AG04450 (cell line): ENCODE data around the gene UBE2I. TPM values are rescaled to one million over a fixed set of nuclear protein-coding genes. Genes with fewer than 3 reads are reported as not detected.

Experiments
- CTCF ChIA-PET: fragments of 300-600, 350-600 bp; formaldehyde crosslinking; extraction: SDS; loops from one replicate; lab custom pipeline; 2022; ENCODE audit warnings: antibody characterized with exemption, inconsistent platforms; lab: Charles Lee
- POLR2A ChIA-PET: fragments of 350-600 bp; formaldehyde crosslinking; extraction: SDS; loops from one replicate; lab custom pipeline; 2021; ENCODE audit warnings: antibody characterized with exemption, inconsistent platforms; lab: Yijun Ruan, JAX
- DNase-seq: peaks from one replicate; pipeline ENCODE4 v3.0.0-alpha.2; 2011; ENCODE audit warnings: low read depth, low spot score
- H3K27ac ChIP-seq: one replicate; pipeline ENCODE4 v1.5.1; 2012; ENCODE audit warnings: low read depth, low read length, control low read depth
- H3K27me3 ChIP-seq: one replicate; pipeline ENCODE4 v1.6.0; 2012; ENCODE audit warnings: low read length; ENCODE audit not compliant: control insufficient read depth, insufficient read depth
- H3K4me3 ChIP-seq: 2 replicates; pipeline ENCODE4 v1.5.1; 2011; ENCODE audit warnings: mild to moderate bottlenecking, low read depth, low read length, control low read depth
- H3K9me3 ChIP-seq: 2 replicates; pipeline ENCODE4 v1.5.1; 2012; ENCODE audit warnings: low read length; ENCODE audit not compliant: control insufficient read depth, insufficient read depth
- polyA plus RNA-seq: library from polyadenylated mRNA; depleted of rRNA; stranded (reverse); fragments of >200 nt; gene quantifications from 2 replicates; pipeline ENCODE4 v1.2.3, GENCODE V29; 2011
- TF ChIP-seq, protein P1 (sequence below): IDR thresholded peaks from 2 replicates; pipeline ENCODE4 v1.5.1; 2011; ENCODE audit warnings: low read depth, low read length, control low read depth, inconsistent platforms

UBE2I gene
- polyA plus RNA-seq, 1 experiment = 165 TPM

DNA sequence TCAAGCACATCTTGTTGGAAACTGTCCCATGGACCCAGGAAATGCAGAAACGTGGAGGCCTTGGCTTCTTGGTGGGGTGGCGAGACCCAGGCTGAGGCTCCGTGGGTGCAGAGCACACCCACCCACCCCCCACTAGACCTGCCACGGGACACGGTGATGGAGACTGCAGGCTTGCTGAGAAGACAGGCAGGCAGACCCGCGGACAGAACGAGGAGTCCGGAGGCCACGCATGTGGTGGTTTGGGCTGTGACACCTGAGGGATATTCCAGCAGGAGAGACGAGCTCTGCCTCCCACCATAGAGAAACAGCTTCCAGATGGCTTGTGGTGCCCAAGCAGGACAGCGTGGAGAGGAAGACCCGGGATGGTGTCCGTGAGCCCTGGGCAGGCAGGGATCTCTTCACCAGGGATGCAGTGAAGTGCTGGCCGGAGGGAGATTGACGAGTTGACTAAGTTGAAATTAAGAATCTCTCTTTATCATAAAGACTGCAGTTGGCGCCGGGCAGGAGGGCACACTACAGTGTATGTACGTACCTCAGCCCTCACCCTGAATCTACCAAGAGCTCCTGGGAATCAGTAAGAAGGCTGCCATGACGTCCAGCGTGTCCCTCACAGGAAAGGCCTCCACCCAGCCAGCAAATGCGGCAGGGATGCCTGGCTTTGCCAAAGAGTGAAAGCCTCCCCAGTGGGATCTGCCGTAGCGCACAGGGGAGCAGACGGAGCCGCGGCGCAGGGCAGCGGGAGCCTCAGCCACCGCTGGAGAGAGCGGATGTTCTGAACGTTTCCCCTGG is 8.2 kb downstream of the UBE2I start:
- Histone ChIP-seq H3K9me3 (no peaks in the 10 kb centered on the region; the same call in 1 of the 2 replicates), H3K27ac (no peak overlapping the region), H3K4me3 (no peak overlapping the region), H3K27me3 (no peaks in the 10 kb centered on the region)
- no peak for DNase-seq
- ChIA-PET CTCF (no interaction called here), POLR2A (no interaction called here)
- TF ChIP-seq, protein P1, sequence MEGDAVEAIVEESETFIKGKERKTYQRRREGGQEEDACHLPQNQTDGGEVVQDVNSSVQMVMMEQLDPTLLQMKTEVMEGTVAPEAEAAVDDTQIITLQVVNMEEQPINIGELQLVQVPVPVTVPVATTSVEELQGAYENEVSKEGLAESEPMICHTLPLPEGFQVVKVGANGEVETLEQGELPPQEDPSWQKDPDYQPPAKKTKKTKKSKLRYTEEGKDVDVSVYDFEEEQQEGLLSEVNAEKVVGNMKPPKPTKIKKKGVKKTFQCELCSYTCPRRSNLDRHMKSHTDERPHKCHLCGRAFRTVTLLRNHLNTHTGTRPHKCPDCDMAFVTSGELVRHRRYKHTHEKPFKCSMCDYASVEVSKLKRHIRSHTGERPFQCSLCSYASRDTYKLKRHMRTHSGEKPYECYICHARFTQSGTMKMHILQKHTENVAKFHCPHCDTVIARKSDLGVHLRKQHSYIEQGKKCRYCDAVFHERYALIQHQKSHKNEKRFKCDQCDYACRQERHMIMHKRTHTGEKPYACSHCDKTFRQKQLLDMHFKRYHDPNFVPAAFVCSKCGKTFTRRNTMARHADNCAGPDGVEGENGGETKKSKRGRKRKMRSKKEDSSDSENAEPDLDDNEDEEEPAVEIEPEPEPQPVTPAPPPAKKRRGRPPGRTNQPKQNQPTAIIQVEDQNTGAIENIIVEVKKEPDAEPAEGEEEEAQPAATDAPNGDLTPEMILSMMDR = no peak

DNA sequence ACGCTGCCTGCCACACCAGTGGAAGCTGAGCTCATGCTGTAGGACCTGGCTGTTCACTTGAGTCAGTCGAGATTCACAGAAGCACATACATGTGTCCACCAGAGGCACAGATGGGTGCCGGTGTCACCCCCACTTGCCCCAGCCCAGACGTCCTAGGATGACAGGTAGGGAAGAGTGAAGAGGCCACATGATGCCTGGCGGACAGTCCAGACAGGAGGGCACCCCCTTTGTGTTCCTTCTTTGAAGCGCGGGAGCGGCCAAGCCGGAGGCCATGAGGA is 8.8 kb downstream of the UBE2I start:
- POLR2A ChIA-PET = no interaction called here
- Histone ChIP-seq H3K27me3 (no peaks in the 10 kb centered on the region), H3K9me3 (no peaks in the 10 kb centered on the region; the same call in 1 of the 2 replicates), H3K27ac (no peak overlapping the region), H3K4me3 (no peak overlapping the region)
- DNase-seq = no peak
- TF ChIP-seq, protein P1 = no peak
- CTCF ChIA-PET = no interaction called here

DNA sequence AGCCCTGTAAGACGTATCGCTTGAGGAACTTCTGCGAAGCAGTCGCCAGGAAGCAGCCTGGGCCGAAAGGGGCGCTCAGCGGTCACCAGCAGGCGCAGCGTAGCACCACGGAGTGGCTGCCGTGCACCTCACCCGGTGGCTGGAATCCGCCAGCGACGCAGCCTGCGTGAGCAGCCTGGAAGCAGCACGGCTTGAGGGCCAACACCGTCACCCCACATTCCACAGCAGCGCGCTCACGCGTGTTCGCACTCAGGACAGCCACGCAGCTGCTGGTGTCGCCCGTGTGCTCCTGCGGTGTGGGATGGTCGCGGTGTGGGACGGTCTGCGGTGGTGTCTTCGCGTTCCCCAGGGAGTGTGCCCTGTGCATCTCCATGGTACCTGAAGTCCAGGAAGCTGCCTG is 9.6 kb downstream of the UBE2I start:
- CTCF ChIA-PET = no interaction called here

DNA sequence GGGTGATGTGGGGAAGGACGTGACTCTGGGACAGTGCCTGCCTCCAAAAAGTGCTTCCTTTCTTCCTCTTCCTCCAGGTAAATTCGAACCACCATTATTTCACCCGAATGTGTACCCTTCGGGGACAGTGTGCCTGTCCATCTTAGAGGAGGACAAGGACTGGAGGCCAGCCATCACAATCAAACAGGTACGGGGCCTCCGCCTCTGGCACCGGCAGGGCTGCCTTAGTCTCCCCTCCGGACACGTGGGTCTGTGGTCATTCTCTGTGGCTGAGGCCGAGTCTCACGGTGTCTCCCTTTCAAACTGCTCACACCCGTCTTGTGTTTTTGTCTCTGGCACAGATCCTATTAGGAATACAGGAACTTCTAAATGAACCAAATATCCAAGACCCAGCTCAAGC is 10.7 kb downstream of the UBE2I start:
- Histone ChIP-seq H3K4me3 (no peak overlapping the region), H3K27ac (no peak overlapping the region), H3K27me3 (no peaks in the 10 kb centered on the region), H3K9me3 (no peaks in the 10 kb centered on the region; the same call in 1 of the 2 replicates)
- ChIA-PET CTCF (interaction anchor here (0.6 kb wide), 1 partner anchor 11 kb away, joined by 3 read pairs; no protein-coding TSS in a partner anchor), POLR2A (no interaction called here)
- TF ChIP-seq, protein P1 = no peak
- no peak for DNase-seq

More for the DNA sequence above, 9.6 kb downstream of the UBE2I start:
- Histone ChIP-seq H3K9me3 (no peaks in the 10 kb centered on the region; the same call in 1 of the 2 replicates), H3K27me3 (no peaks in the 10 kb centered on the region), H3K4me3 (no peak overlapping the region), H3K27ac (no peak overlapping the region)
- POLR2A ChIA-PET = no interaction called here
- no peak for DNase-seq
- TF ChIP-seq, protein P1 = no peak

DNA sequence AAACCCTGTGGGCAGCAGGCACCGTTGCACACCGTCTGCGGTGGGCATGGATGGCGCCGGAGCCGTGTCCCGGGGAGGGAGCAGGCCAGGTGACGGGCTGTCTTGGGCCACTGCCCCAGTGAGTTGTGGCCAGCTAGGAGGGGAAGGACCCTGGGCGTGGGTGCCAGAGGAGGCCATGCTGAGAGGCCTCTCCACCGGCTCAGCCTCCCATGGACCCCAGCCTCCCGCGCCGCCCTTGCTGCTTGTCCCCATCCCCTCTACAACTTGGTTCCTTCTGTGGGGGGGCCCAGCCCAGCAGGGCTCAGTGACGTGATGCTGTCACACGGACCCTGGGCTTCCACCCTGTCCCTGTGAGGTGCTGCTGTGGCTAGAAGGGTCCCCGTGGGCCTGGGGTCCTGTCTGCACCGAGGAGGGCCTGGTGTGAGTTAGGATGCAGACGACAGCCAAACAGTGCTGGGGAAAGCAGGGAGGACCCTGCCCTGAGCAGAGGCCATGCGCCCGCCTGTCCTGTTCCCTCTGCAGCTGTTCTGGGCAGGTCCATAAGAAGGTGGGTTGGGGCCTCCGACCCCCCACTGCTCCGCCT is 11.3 kb downstream of the UBE2I start:
- CTCF ChIA-PET = interaction anchor here (0.6 kb wide), 1 partner anchor 10 kb away, joined by 3 read pairs; no protein-coding TSS in a partner anchor
- TF ChIP-seq, protein P1 = no peak
- no peaks in the 10 kb centered on the region for H3K27me3 ChIP-seq
- POLR2A ChIA-PET = interaction anchor here (0.6 kb wide), 1 partner anchor 563 kb away, joined by 7 read pairs; no protein-coding TSS in a partner anchor
- H3K4me3 ChIP-seq = no peak overlapping the region
- H3K27ac ChIP-seq = no peak overlapping the region
- DNase-seq = no peak
- no peaks in the 10 kb centered on the region; the same call in 1 of the 2 replicates for H3K9me3 ChIP-seq
